Activated CD4-positive, alpha-beta memory T cell treated with anti-CD3 and anti-CD28 coated beads for 36 hours (primary cell): Measurements from ENCODE around the gene CD99L2. TPM values are rescaled to one million over a fixed set of nuclear protein-coding genes. Genes with fewer than 3 reads are reported as not detected.

Experiments used
- CTCF ChIA-PET: fragments of 350-600 bp; sonication (Branson Sonifier 250); formaldehyde crosslinking; loops from one replicate; lab custom pipeline; 2021; ENCODE audit warnings: antibody characterized with exemption, inconsistent platforms; lab: Charles Lee
- POLR2A ChIA-PET: fragments of 350-600 bp; sonication (Branson Sonifier 250); formaldehyde crosslinking; loops from one replicate; lab custom pipeline; 2021; ENCODE audit warnings: antibody characterized with exemption; lab: Charles Lee
- DNase-seq: peaks from one replicate; pipeline ENCODE4 v3.0.0-alpha.2; 2020
- H3K27ac Mint-ChIP-seq: one replicate; pipeline ENCODE4 v1.8.0; 2021; ENCODE audit warnings: mixed read lengths
- H3K27me3 Mint-ChIP-seq: one replicate; pipeline ENCODE4 v1.8.0; 2021; ENCODE audit warnings: mixed read lengths
- H3K36me3 Mint-ChIP-seq: one replicate; pipeline ENCODE4 v1.8.0; 2021; ENCODE audit warnings: mixed read lengths
- H3K4me1 Mint-ChIP-seq: one replicate; pipeline ENCODE4 v1.8.0; 2021; ENCODE audit warnings: low read depth, mixed read lengths
- H3K4me3 Mint-ChIP-seq: one replicate; pipeline ENCODE4 v1.8.0; 2021; ENCODE audit warnings: mild to moderate bottlenecking, mixed read lengths
- H3K9me3 Mint-ChIP-seq: one replicate; pipeline ENCODE4 v1.8.0; 2021; ENCODE audit warnings: mixed read lengths
- intact Hi-C: fragments of 100-400 bp; cut with micrococcal nuclease; formaldehyde crosslinking; loops from one replicate; pipeline ENCODE4 v1.15.1; 2023
- total RNA-seq, 2 experiments: library from RNA; stranded (reverse); gene quantifications; one replicate each; pipeline ENCODE4 v1.2.3, GENCODE V29; 2021

Gene CD99L2
- total RNA-seq, 2 experiments from 2014 or later: 14.9 to 15.7 TPM

GRCh38 chrX:150919401-150919800 is 20.9 kb upstream of the CD99L2 start:
- ChIA-PET CTCF (no interaction called here), POLR2A (no interaction called here)
- Mint-ChIP-seq H3K36me3 (no peaks in the 10 kb centered on the region), H3K4me1 (no peaks in the 10 kb centered on the region), H3K9me3 (no peaks in the 10 kb centered on the region), H3K4me3 (no peak overlapping the region), H3K27ac (no peak overlapping the region), H3K27me3 (no peaks in the 10 kb centered on the region)
- DNase-seq: no peak
- intact Hi-C loops: no loop called here

- H3K4me3 Mint-ChIP-seq: no peak overlapping the region
- H3K27ac Mint-ChIP-seq: no peak overlapping the region
- ChIA-PET POLR2A (no interaction called here), CTCF (no interaction called here)
- no peaks in the 10 kb centered on the region for H3K27me3 Mint-ChIP-seq
- H3K36me3 Mint-ChIP-seq: no peaks in the 10 kb centered on the region
- H3K4me1 Mint-ChIP-seq: no peaks in the 10 kb centered on the region
- intact Hi-C loops: no loop called here
- no peaks in the 10 kb centered on the region for H3K9me3 Mint-ChIP-seq
- no peak for DNase-seq
Measured at GRCh38 chrX:150913511-150913910, 15.0 kb upstream of the CD99L2 start.

GRCh38 chrX:150907474-150907873 is 9.0 kb upstream of the CD99L2 start:
- no peak overlapping the region for H3K27ac Mint-ChIP-seq
- ChIA-PET POLR2A (no interaction called here), CTCF (no interaction called here)
- H3K36me3 Mint-ChIP-seq: no peaks in the 10 kb centered on the region
- no peaks in the 10 kb centered on the region for H3K4me1 Mint-ChIP-seq
- no peaks in the 10 kb centered on the region for H3K9me3 Mint-ChIP-seq
- H3K4me3 Mint-ChIP-seq: no peak overlapping the region
- DNase-seq: no peak
- intact Hi-C loops: no loop called here
- peaks cover 2% of the 10 kb centered on the region for H3K27me3 Mint-ChIP-seq

- Mint-ChIP-seq H3K4me3 (no peak overlapping the region), H3K27ac (no peak overlapping the region), H3K4me1 (no peaks in the 10 kb centered on the region), H3K36me3 (no peaks in the 10 kb centered on the region), H3K9me3 (no peaks in the 10 kb centered on the region), H3K27me3 (peaks cover 2% of the 10 kb centered on the region)
- POLR2A ChIA-PET: no interaction called here
- intact Hi-C loops: no loop called here
- CTCF ChIA-PET: no interaction called here
- DNase-seq: no peak
Measured at GRCh38 chrX:150906694-150907093, 8.2 kb upstream of the CD99L2 start.

- H3K4me3 Mint-ChIP-seq: no peak overlapping the region
- DNase-seq: no peak
- no peaks in the 10 kb centered on the region for H3K36me3 Mint-ChIP-seq
- ChIA-PET CTCF (interaction anchor here (0.7 kb wide), 1 partner anchor 8 kb away, joined by 4 read pairs; no protein-coding TSS in a partner anchor), POLR2A (no interaction called here)
- no peaks in the 10 kb centered on the region for H3K9me3 Mint-ChIP-seq
- H3K27me3 Mint-ChIP-seq: peaks cover 2% of the 10 kb centered on the region
- intact Hi-C loops: no loop called here
- no peak overlapping the region for H3K27ac Mint-ChIP-seq
- no peaks in the 10 kb centered on the region for H3K4me1 Mint-ChIP-seq
Measured at GRCh38 chrX:150905293-150905692, 6.8 kb upstream of the CD99L2 start.

GRCh38 chrX:150903110-150903508 is 4.6 kb upstream of the CD99L2 start:
- H3K9me3 Mint-ChIP-seq: no peaks in the 10 kb centered on the region
- H3K27me3 Mint-ChIP-seq: peaks cover 2% of the 10 kb centered on the region
- intact Hi-C loops: no loop called here
- ChIA-PET CTCF (no interaction called here), POLR2A (no interaction called here)
- peaks cover 3% of the 10 kb centered on the region for H3K4me1 Mint-ChIP-seq
- no peak for DNase-seq
- no peak overlapping the region for H3K27ac Mint-ChIP-seq
- H3K36me3 Mint-ChIP-seq: no peaks in the 10 kb centered on the region
- H3K4me3 Mint-ChIP-seq: no peak overlapping the region

- Mint-ChIP-seq H3K27me3 (peaks cover 2% of the 10 kb centered on the region), H3K4me3 (no peak overlapping the region), H3K9me3 (no peaks in the 10 kb centered on the region), H3K36me3 (no peaks in the 10 kb centered on the region), H3K27ac (no peak overlapping the region), H3K4me1 (peaks cover 4% of the 10 kb centered on the region)
- intact Hi-C loops: no loop called here
- ChIA-PET POLR2A (no interaction called here), CTCF (no interaction called here)
- DNase-seq: no peak
Measured at GRCh38 chrX:150902434-150903109, 4.1 kb upstream of the CD99L2 start.

- no peaks in the 10 kb centered on the region for H3K9me3 Mint-ChIP-seq
- CTCF ChIA-PET: interaction anchor here (0.8 to 1.0 kb wide), 2 partner anchors 127 to 184 kb away, joined by 3 to 4 read pairs; no protein-coding TSS in a partner anchor
- intact Hi-C loops: loop anchor here (2.0 to 10.0 kb wide), 3 partner anchors 18 to 498 kb away; partner anchors contain the start of gene VMA21
- H3K27me3 Mint-ChIP-seq: no peaks in the 10 kb centered on the region
- POLR2A ChIA-PET: no interaction called here
- no peak overlapping the region for H3K27ac Mint-ChIP-seq
- H3K4me3 Mint-ChIP-seq: peak overlapping the region; percentile 77
- H3K36me3 Mint-ChIP-seq: no peaks in the 10 kb centered on the region
- DNase-seq: peak; percentile 47
- peaks cover 13% of the 10 kb centered on the region for H3K4me1 Mint-ChIP-seq
Measured at GRCh38 chrX:150899191-150899757, 806 bp upstream of the CD99L2 start.

GRCh38 chrX:150897421-150898320 is 797 bp downstream of the CD99L2 start:
- intact Hi-C loops: loop anchor here (1.0 to 10.0 kb wide), 4 partner anchors 17 to 500 kb away; partner anchors contain the start of genes HMGB3 and VMA21
- DNase-seq: peak; percentile 68
- H3K27me3 Mint-ChIP-seq: no peaks in the 10 kb centered on the region
- H3K9me3 Mint-ChIP-seq: no peaks in the 10 kb centered on the region
- CTCF ChIA-PET: interaction anchor here (0.6 to 1.4 kb wide), 2 partner anchors 8 to 125 kb away, joined by 4 to 5 read pairs; no protein-coding TSS in a partner anchor
- peaks cover 13% of the 10 kb centered on the region for H3K4me1 Mint-ChIP-seq
- H3K27ac Mint-ChIP-seq: peak overlapping the region; percentile 49
- no peaks in the 10 kb centered on the region for H3K36me3 Mint-ChIP-seq
- peak overlapping the region; percentile 73 for H3K4me3 Mint-ChIP-seq
- POLR2A ChIA-PET: interaction anchor here (0.9 kb wide), 2 partner anchors 16 to 500 kb away, joined by 3 to 5 read pairs; no protein-coding TSS in a partner anchor

- no peaks in the 10 kb centered on the region for H3K9me3 Mint-ChIP-seq
- DNase-seq: no peak
- POLR2A ChIA-PET: no interaction called here
- H3K4me3 Mint-ChIP-seq: no peak overlapping the region
- no peak overlapping the region for H3K27ac Mint-ChIP-seq
- intact Hi-C loops: loop anchor here (5.0 to 10.0 kb wide), 2 partner anchors 122 to 501 kb away; partner anchors contain the start of gene VMA21
- H3K36me3 Mint-ChIP-seq: no peaks in the 10 kb centered on the region
- CTCF ChIA-PET: interaction anchor here (1.4 kb wide), 1 partner anchor 124 kb away, joined by 5 read pairs; no protein-coding TSS in a partner anchor
- peaks cover 13% of the 10 kb centered on the region for H3K4me1 Mint-ChIP-seq
- H3K27me3 Mint-ChIP-seq: no peaks in the 10 kb centered on the region
Measured at GRCh38 chrX:150896632-150897031, 1.8 kb downstream of the CD99L2 start.

GRCh38 chrX:150893936-150894335 is 4.5 kb downstream of the CD99L2 start:
- Mint-ChIP-seq H3K4me1 (peaks cover 9% of the 10 kb centered on the region), H3K27ac (no peak overlapping the region), H3K4me3 (no peak overlapping the region), H3K27me3 (no peaks in the 10 kb centered on the region), H3K9me3 (no peaks in the 10 kb centered on the region), H3K36me3 (no peaks in the 10 kb centered on the region)
- POLR2A ChIA-PET: no interaction called here
- intact Hi-C loops: loop anchor here (10.0 kb wide), 1 partner anchor 119 kb away; no protein-coding TSS in a partner anchor
- CTCF ChIA-PET: no interaction called here
- no peak for DNase-seq

- H3K9me3 Mint-ChIP-seq: no peaks in the 10 kb centered on the region
- no peaks in the 10 kb centered on the region for H3K4me1 Mint-ChIP-seq
- intact Hi-C loops: loop anchor here (10.0 kb wide), 1 partner anchor 314 kb away; no protein-coding TSS in a partner anchor
- H3K27ac Mint-ChIP-seq: no peak overlapping the region
- H3K4me3 Mint-ChIP-seq: no peak overlapping the region
- ChIA-PET POLR2A (no interaction called here), CTCF (no interaction called here)
- no peak for DNase-seq
- H3K27me3 Mint-ChIP-seq: no peaks in the 10 kb centered on the region
- H3K36me3 Mint-ChIP-seq: no peaks in the 10 kb centered on the region
Measured at GRCh38 chrX:150889131-150889530, 9.3 kb downstream of the CD99L2 start.
